ENCODE results near the gene KHDRBS1. TPM values are rescaled to one million over a fixed set of nuclear protein-coding genes. Genes with fewer than 3 reads are reported as not detected.
"Not testable (repeated sequence)": the region's sequence is repeated elsewhere in the genome, so short reads cannot be mapped to it uniquely, and the experiment has no call there.

KHDRBS1 gene
- total and polyA plus RNA-seq, 8 donors, result 87.2 to 261 (median 218) TPM

DNA sequence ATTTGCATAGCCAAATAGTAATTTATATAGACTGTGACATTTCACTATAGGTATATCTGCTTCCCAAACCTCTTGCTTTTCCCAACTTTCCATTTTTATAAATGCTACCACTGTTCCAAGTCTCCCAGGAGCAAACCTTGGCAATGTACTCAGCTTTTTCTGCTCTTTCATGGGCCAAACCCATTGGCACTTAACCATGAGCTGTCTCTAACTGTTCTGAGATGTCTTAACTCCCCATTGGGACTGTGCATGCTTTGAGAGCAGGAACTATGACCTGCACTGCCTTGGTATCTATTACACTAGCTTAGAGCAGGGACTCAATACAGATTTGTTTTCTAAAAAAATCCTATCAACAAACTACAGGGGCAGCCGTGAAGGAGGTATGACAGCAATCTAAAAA is 22.5 kb upstream of the KHDRBS1 start:
- intact Hi-C loops (cut with DNase I), result no loop called here

DNA sequence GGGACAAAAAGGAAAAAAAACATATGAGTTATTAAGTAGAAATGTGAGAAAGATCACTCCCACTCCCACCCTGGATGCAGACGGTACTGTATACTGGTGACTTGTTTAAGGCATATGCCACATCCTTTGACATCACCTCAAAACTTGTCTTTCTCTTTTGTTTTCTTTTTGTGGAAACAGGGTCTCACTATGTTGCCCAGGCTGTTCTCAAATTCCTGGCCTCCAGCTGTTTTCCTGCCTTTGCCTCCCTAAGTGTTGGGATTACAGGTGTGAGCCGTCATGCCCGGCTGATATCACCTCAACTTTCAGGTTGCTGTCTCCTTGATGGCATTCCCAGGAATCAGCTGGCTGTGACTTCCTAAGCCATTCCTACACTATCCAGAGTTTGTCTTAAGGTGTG is 18.4 kb upstream of the KHDRBS1 start:
- Histone ChIP-seq H3K4me1 (no peaks in the 10 kb centered on the region), H3K27me3 (no peaks in the 10 kb centered on the region), H3K36me3 (no peaks in the 10 kb centered on the region), H3K27ac (no peak overlapping the region), H3K9me3 (no peaks in the 10 kb centered on the region), H3K4me3 (no peak overlapping the region)
- ATAC-seq, result no peak
- intact Hi-C loops (cut with DNase I), result no loop called here
- TF ChIP-seq, protein P1, sequence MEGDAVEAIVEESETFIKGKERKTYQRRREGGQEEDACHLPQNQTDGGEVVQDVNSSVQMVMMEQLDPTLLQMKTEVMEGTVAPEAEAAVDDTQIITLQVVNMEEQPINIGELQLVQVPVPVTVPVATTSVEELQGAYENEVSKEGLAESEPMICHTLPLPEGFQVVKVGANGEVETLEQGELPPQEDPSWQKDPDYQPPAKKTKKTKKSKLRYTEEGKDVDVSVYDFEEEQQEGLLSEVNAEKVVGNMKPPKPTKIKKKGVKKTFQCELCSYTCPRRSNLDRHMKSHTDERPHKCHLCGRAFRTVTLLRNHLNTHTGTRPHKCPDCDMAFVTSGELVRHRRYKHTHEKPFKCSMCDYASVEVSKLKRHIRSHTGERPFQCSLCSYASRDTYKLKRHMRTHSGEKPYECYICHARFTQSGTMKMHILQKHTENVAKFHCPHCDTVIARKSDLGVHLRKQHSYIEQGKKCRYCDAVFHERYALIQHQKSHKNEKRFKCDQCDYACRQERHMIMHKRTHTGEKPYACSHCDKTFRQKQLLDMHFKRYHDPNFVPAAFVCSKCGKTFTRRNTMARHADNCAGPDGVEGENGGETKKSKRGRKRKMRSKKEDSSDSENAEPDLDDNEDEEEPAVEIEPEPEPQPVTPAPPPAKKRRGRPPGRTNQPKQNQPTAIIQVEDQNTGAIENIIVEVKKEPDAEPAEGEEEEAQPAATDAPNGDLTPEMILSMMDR (IDR thresholded peaks at IDR 0.05), result no peak
- no peak for DNase-seq

More for the DNA sequence above, 22.5 kb upstream of the KHDRBS1 start:
- H3K36me3 ChIP-seq, result no peaks in the 10 kb centered on the region
- no peaks in the 10 kb centered on the region for H3K27me3 ChIP-seq
- no peak for ATAC-seq
- no peak for DNase-seq
- no peaks in the 10 kb centered on the region for H3K9me3 ChIP-seq
- TF ChIP-seq, protein P1 (IDR thresholded peaks at IDR 0.05), result no peak
- H3K27ac ChIP-seq, result no peak overlapping the region
- H3K4me1 ChIP-seq, result no peaks in the 10 kb centered on the region
- no peak overlapping the region for H3K4me3 ChIP-seq

DNA sequence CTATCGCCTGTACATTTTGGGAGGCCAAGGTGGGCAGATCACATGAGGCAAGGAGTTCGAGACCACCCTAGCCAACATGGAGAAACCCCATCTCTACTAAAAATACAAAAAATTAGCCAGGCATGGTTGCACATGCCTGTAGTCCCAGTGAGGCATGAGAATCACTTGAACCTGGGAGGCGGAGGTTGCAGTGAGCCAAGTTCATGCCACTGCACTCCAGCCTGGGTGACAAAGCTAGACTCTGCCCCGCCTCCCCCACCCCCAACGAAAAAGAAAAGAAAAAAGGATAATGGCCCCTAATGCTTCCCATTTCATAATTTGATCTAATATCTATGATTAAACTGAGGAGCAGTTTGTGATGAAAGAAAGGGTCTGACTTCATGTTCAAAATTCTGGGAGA is 17.5 kb upstream of the KHDRBS1 start:
- H3K27ac ChIP-seq; intact Hi-C loops (cut with DNase I); H3K36me3 ChIP-seq; DNase-seq; ATAC-seq; H3K9me3 ChIP-seq; H3K4me1 ChIP-seq; H3K27me3 ChIP-seq; H3K4me3 ChIP-seq: not testable (repeated sequence)

DNA sequence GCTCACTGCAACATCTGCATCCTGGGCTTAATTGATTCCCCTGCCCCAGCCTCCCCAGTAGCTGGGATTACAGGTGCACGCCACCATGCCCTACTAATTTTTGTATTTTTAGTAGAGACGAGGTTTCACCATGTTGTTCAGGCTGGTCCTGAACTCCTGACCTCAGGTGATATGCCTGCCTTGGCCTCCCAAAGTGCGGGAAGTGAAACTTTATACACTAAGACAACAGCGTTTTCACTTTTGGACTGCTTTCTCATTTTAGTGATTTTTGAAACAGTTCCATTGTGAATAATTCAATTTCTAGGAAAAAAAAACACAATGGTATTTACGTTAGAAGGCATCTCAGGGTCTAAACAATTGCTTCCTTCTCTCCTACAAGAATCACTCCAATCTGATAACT is 11.8 kb upstream of the KHDRBS1 start:
- H3K36me3 ChIP-seq, result no peaks in the 10 kb centered on the region
- H3K27me3 ChIP-seq, result no peaks in the 10 kb centered on the region
- H3K4me1 ChIP-seq, result peaks cover 0 to 16% of the 10 kb centered on the region in 2 donors
- no peaks in the 10 kb centered on the region for H3K9me3 ChIP-seq
- ATAC-seq (no peak), DNase-seq (no peak)
- intact Hi-C loops (cut with DNase I), result no loop called here
- no peak overlapping the region for H3K27ac ChIP-seq
- H3K4me3 ChIP-seq, result no peak overlapping the region
- TF ChIP-seq, protein P1 (IDR thresholded peaks at IDR 0.05), result no peak

DNA sequence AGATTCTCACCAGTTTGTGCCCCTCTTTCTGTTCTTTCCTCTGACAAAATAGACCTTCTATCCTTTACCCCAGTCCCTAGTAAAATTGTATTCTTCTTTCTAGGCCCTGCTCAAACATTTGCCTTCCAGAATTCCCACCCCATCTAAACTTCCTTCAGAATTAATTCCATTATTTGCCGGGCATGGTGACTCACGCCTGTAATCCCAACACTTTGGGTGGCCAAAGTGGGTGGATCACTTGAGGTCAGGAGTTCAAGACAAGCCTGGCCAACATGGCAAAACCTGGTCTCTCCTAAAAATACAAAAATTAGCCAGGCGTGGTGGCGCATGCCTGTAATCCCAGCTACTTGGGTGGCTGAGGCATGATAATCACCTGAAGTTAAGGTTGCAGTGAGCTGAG is 11.4 kb upstream of the KHDRBS1 start:
- intact Hi-C loops (cut with DNase I); H3K9me3 ChIP-seq; H3K27ac ChIP-seq; H3K4me3 ChIP-seq; H3K36me3 ChIP-seq; DNase-seq; ATAC-seq; H3K27me3 ChIP-seq: not testable (repeated sequence)
- H3K4me1 ChIP-seq, result peaks cover 0 to 17% of the 10 kb centered on the region in 2 donors

DNA sequence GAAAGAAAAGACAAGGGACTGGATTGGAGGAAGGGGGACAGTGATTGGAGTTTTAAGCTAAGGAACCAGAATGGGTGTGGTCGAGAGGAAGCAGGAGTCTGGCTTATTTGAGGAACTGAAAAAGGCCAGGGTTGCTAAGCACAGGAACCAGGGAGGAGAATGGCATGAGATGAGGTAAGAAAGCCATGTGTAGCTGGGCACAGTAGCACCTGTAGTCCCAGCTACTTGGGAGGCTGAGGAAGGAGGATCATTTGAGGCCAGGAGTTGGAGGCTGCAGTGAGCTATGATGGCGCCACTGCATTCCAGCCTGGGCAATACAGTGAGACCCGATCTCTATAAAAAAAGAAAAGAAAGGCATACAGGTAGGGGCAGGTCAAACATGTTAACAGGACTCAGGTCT is 8.1 kb upstream of the KHDRBS1 start:
- intact Hi-C loops (cut with DNase I), result no loop called here
- no peaks in the 10 kb centered on the region for H3K36me3 ChIP-seq
- no peak overlapping the region for H3K4me3 ChIP-seq
- no peak for DNase-seq
- TF ChIP-seq, protein P1 (IDR thresholded peaks at IDR 0.05), result no peak
- H3K9me3 ChIP-seq, result no peaks in the 10 kb centered on the region
- H3K4me1 ChIP-seq, result peaks cover 0 to 20% of the 10 kb centered on the region in 2 donors
- no peaks in the 10 kb centered on the region for H3K27me3 ChIP-seq
- no peak overlapping the region for H3K27ac ChIP-seq
- ATAC-seq, result peak; percentile 45

Data from left lung (tissue), 10 donors.